SIG-M5 treated with dmso at 0.1 percent for 504 hours (cell line): ENCODE measurements around the gene STEAP3.

Experiments
- DNase-seq: peaks from one replicate; lab custom pipeline; 2025; ENCODE audit not compliant: unreplicated experiment; lab: John Stamatoyannopoulos, UW

Gene STEAP3

GRCh38 chr2:119225105-119225865 lies 1.7 kb downstream of the STEAP3 start:
- DNase-seq: no peak

- DNase-seq: no peak
These were observed 2.3 kb downstream of the STEAP3 start for GRCh38 chr2:119225926-119226325.

GRCh38 chr2:119227346-119227745 lies 3.7 kb downstream of the STEAP3 start:
- DNase-seq: no peak

GRCh38 chr2:119228136-119228535 lies 4.5 kb downstream of the STEAP3 start:
- DNase-seq: no peak

- DNase-seq: no peak
These were observed 5.3 kb downstream of the STEAP3 start for GRCh38 chr2:119228964-119229363.

GRCh38 chr2:119229716-119230115 lies 6.1 kb downstream of the STEAP3 start:
- DNase-seq: no peak

GRCh38 chr2:119230219-119231185 lies 6.9 kb downstream of the STEAP3 start:
- DNase-seq: no peak

- no peak for DNase-seq
These were observed 8.5 kb downstream of the STEAP3 start for GRCh38 chr2:119231975-119232665.

- no peak for DNase-seq
These were observed 9.0 kb downstream of the STEAP3 start for GRCh38 chr2:119232666-119232993.

GRCh38 chr2:119233326-119234020 lies 9.8 kb downstream of the STEAP3 start:
- no peak for DNase-seq

GRCh38 chr2:119234021-119235019 lies 10.7 kb downstream of the STEAP3 start:
- peak; percentile 14 for DNase-seq

GRCh38 chr2:119236796-119237195 lies 13.2 kb downstream of the STEAP3 start:
- DNase-seq: no peak

GRCh38 chr2:119240311-119241204 lies 16.9 kb downstream of the STEAP3 start:
- no peak for DNase-seq

- DNase-seq: no peak
These were observed 17.5 kb downstream of the STEAP3 start for GRCh38 chr2:119241205-119241532.

GRCh38 chr2:119242276-119243119 lies 18.9 kb downstream of the STEAP3 start:
- no peak for DNase-seq

- no peak for DNase-seq
These were observed 20.0 kb downstream of the STEAP3 start for GRCh38 chr2:119243621-119244020.

GRCh38 chr2:119245076-119245840 lies 21.6 kb downstream of the STEAP3 start:
- no peak for DNase-seq
